HK-2 (cell line): ENCODE results near the gene NUP62.
"Not testable (repeated sequence)": the region's sequence is repeated elsewhere in the genome, so short reads cannot be mapped to it uniquely, and the experiment has no call there.

Source experiments
- DNase-seq: peaks from one replicate; pipeline ENCODE4 v3.0.0-alpha.2; 2018; ENCODE audit not compliant: unreplicated experiment

The NUP62 gene

DNA sequence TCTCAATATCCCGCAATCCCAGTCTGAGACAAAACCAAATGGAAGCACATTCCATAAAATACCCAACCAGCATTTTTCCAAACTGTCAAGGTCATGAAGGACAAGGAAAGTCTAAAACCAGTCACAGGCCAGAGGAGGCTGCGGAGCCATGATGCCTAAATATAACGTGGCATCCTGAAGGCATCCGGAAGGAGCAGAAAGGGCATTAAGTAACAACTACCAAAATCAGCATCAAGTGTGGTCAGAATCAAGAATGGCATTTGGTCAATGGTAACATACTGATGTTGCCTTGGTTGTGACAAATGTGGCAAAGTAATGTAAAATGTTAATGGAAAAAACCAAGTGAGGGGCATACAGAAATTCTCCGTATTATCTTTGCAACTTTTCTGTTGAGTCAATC lies 3.8 kb downstream of the NUP62 start:
- no peak for DNase-seq

GRCh38 chr19:49924881-49925210 lies 4.5 kb downstream of the NUP62 start:
- DNase-seq: not testable (repeated sequence)

GRCh38 chr19:49924004-49924880 lies 5.1 kb downstream of the NUP62 start:
- no peak for DNase-seq

- DNase-seq: no peak
Measured at GRCh38 chr19:49923055-49924003, 6.0 kb downstream of the NUP62 start.

GRCh38 chr19:49921871-49922795 lies 7.2 kb downstream of the NUP62 start:
- peak; percentile 61 for DNase-seq

DNA sequence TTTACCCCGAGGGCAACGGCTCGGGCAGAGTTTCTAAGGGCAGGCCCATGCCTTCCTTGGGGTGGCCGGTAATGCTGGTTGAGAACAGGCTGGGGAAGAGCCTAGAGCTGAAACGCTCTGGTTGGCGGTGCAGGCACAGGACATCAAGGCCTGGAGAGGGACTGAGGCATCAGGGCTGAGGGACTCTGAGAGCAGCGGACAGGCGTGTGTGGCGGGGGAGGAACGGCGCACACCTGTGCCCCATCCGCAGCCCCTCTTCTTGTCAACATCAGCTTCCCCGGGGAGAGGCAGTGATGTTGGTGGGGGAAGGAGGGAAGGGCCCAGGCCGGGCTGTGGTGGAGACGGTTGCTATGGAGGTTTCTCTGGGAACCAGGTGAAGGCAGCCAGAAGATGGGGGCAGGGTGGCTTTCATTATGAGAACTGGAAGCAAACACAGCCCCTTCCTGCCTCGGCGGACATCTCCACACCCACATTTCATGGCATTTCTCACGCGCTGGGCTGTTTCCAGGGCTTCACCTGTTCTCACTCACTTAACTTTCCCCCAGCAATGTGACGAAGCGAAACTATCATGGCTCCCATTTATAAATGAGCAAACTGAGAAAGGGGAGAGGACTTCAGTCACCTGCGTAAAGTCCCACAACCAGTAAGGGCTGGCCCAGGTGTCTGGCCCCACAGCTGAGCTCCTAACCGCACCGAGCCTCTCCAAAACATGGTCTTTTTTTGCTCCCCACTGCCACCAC lies 8.5 kb downstream of the NUP62 start:
- DNase-seq: no peak

GRCh38 chr19:49918089-49918488 lies 11.2 kb downstream of the NUP62 start:
- no peak for DNase-seq

GRCh38 chr19:49916839-49917733 lies 12.2 kb downstream of the NUP62 start:
- DNase-seq: no peak

GRCh38 chr19:49915271-49915670 lies 14.0 kb downstream of the NUP62 start:
- no peak for DNase-seq

DNA sequence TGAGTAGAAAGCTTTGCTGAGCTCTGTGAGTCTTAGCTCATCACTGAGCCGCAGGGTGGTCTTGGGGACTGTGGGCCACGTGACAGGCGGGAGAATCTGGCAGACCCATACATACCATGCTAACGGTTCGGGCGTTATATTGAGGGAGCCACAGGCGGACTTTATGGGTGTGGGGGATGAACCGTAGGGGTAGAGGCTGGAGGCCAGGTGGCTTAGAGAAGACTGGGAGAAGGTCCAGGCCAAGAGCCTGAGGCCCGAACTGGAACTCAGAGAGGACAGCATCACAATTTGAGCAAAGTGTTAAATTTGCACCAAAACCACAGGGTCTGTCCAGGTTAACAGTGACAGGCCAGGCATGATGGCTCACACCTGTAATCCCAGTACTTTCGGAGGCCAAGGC lies 15.6 kb downstream of the NUP62 start:
- DNase-seq: no peak

GRCh38 chr19:49912965-49913685 lies 16.2 kb downstream of the NUP62 start:
- DNase-seq: no peak

- no peak for DNase-seq
Measured at GRCh38 chr19:49911381-49912145, 17.7 kb downstream of the NUP62 start.

- no peak for DNase-seq
Measured at GRCh38 chr19:49910179-49910578, 19.1 kb downstream of the NUP62 start.

DNA sequence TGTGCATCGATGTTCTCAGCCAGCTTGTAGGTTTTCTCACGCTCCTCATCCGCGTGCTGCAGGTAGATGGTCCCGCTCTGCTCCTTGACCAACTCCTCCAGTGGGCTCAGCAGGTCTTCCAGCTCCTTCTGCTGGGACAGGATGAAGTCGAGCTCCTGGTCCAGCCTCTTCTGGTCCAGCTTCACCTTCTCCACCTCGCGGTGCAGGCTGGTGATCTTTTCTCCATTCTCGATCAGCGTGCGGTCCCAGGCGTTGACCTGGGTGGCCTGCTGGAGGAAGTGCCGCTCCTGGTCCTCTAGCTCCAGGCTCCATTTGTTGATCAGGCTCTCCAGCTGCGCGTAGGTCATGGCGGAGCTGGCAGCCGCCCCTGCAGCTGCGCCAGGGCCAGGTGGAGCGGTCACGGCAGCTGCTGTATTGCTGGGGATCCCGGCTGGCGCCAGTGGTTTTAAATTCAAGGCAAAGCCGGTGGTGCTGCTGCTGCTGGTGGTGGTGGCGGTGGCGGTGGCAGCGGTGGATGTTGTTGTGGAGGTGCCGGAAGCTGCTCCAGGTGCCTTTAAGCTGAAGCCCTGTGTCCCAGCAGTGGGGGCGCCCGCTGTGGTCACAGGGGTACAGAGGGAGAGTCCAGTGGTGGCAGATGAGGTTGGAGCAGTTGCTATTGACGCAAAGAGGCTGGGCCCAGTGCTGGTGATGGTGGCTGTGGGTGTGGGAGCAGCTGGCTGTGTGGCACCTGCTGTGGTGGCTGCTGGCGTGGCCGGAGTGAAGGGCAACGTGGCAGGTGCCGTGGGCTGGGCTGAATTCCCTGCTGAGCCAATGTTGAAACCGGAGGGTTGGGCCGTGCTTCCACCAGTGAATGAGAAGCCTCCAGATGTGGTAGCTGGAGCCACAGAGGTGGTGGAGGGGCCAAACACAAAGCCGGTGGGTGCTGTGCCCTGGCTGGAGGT lies 20.6 kb downstream of the NUP62 start:
- DNase-seq: no peak

DNA sequence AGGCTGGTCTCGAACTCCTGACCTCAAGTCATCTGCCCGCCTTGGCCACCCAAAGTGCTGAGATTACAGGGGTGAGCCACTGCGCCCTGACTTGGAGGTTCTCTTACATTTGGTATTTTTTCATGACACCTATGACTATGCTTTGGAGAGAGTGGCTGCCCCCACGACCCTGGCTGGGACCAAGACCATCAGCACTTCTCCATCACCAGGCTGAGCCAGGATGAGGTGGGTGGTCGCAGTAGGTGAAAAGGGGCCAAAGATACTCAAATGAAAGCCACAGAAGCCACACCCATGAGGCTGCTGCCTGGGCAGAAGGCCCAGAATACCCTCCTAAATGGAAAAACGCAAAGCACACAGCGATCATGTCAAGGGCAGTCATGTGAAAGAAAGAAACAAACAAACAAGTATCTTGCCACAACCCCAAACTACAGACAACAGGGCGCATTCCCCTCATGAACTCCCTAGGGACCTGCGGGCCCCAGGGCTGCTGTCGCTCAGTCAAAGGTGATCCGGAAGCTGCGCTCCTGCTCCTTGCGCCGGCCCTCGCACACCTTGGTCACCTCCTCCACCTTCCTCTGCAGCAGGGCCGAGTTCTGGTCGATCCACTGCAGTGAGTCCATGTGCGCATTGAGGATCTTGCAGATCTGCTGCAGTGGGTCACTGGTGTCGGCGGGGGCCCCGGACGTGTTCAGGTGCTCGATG lies 21.4 kb downstream of the NUP62 start:
- DNase-seq: no peak

DNA sequence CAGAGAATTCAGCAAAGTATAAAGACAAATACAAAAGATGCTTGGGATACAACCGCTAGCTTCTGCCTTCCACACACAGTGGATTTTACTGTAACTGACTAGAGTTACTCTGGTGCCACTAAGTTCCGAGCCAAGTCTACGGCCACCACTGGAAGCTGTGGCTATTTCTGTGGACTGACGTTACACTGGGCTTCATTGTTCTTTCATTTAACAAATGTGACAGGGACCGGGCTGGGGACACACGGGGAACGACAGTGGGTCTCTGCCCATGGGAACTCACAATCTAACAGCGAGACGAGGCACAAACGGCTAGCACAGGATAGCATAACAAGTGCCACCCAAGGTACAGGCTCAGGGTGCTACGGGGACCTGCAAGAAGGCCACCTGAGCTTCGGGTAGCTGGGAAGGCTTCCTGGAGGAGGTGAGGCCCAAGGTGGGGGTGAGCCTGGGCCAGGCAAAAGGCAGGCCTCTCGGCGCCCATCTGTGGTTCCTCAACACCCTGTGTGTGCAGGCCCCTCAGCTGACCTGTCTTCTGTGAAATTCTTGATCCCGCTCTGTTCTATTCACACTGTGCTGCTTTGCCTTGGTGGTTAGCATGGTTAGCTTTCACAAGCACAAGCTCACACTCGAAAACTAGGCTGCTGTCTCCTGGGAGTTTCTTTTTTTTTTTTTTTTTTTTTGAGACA lies 22.3 kb downstream of the NUP62 start:
- DNase-seq: no peak
